Measurements from ENCODE around the gene SLAMF7. TPM values are rescaled to one million over a fixed set of nuclear protein-coding genes. Genes with fewer than 3 reads are reported as not detected.
"Not testable (repeated sequence)": the region's sequence is repeated elsewhere in the genome, so short reads cannot be mapped to it uniquely, and the experiment has no call there.

The SLAMF7 gene
- polyA plus RNA-seq, 1 donor (not counting 4 experiments of a cell fraction or from before 2014, with no cell fraction given) = 31.0 TPM

GRCh38 chr1:160726498-160727315 is 12.3 kb upstream of the SLAMF7 start:
- peak overlapping the region; percentile 59 for H3K9ac ChIP-seq (ENCODE audit: control insufficient read depth, extremely low read depth, insufficient read depth, low read length)
- no peaks in the 10 kb centered on the region for H3K36me3 ChIP-seq (ENCODE audit: control insufficient read depth in 2 of 2, extremely low read depth in 1 of 2, insufficient read depth in 2 of 2, low read length in 2 of 2)
- peaks cover 35% of the 10 kb centered on the region for H3K4me1 ChIP-seq (ENCODE audit: control insufficient read depth, extremely low read depth, insufficient read depth, low read length)
- no peak overlapping the region for H3K4me3 ChIP-seq (ENCODE audit: control insufficient read depth in 2 of 3, extremely low read depth in 1 of 3, insufficient read depth in 2 of 3, low read depth in 1 of 3, low read length in 3 of 3)
- peak; percentile 56 for DNase-seq (ENCODE audit: low read depth, low spot score)
- H3K79me2 ChIP-seq (ENCODE audit: control insufficient read depth, insufficient read depth, low read length) = no peaks in the 10 kb centered on the region
- H3K27ac ChIP-seq (ENCODE audit: control insufficient read depth, insufficient read depth, low read length) = peak overlapping the region; percentile 66
- H3K9me1 ChIP-seq (ENCODE audit: control insufficient read depth, extremely low read depth, insufficient read depth, low read length) = peaks cover 4% of the 10 kb centered on the region
- peak overlapping the region; percentile 71 for H3K4me2 ChIP-seq (ENCODE audit: control insufficient read depth, extremely low read depth, insufficient read depth, low read depth, low read length)
- no peaks in the 10 kb centered on the region for H3K9me3 ChIP-seq (ENCODE audit: control insufficient read depth, low read depth, low read length)
- dilution Hi-C loops (cut with MboI; ENCODE audit: extremely low pct_ligation_motif_present, low sequenced_read_pairs) = no loop called here
- TF ChIP-seq, protein P1, sequence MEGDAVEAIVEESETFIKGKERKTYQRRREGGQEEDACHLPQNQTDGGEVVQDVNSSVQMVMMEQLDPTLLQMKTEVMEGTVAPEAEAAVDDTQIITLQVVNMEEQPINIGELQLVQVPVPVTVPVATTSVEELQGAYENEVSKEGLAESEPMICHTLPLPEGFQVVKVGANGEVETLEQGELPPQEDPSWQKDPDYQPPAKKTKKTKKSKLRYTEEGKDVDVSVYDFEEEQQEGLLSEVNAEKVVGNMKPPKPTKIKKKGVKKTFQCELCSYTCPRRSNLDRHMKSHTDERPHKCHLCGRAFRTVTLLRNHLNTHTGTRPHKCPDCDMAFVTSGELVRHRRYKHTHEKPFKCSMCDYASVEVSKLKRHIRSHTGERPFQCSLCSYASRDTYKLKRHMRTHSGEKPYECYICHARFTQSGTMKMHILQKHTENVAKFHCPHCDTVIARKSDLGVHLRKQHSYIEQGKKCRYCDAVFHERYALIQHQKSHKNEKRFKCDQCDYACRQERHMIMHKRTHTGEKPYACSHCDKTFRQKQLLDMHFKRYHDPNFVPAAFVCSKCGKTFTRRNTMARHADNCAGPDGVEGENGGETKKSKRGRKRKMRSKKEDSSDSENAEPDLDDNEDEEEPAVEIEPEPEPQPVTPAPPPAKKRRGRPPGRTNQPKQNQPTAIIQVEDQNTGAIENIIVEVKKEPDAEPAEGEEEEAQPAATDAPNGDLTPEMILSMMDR (optimal IDR thresholded peaks at IDR 0.05 in 1 of 3, IDR thresholded peaks at IDR 0.05 in 1 of 3, conservative IDR thresholded peaks at IDR 0.05 in 1 of 3; ENCODE audit: extremely low read depth in 1 of 3, insufficient read depth in 2 of 3, low read length in 3 of 3) = peak; percentile 82 to 86 (median 84)
- TF ChIP-seq EZH2 (IDR thresholded peaks at IDR 0.05; ENCODE audit: low read length) = no peak
- H3K27me3 ChIP-seq (ENCODE audit: control insufficient read depth, extremely low read depth, insufficient read depth, low read length) = no peaks in the 10 kb centered on the region
- peak; percentile 80 for FAIRE-seq
- H4K20me1 ChIP-seq (ENCODE audit: control insufficient read depth, extremely low read depth, insufficient read depth, low read length) = no peaks in the 10 kb centered on the region
- H2AFZ ChIP-seq (ENCODE audit: control insufficient read depth, low read length) = peak overlapping the region; percentile 94

DNA sequence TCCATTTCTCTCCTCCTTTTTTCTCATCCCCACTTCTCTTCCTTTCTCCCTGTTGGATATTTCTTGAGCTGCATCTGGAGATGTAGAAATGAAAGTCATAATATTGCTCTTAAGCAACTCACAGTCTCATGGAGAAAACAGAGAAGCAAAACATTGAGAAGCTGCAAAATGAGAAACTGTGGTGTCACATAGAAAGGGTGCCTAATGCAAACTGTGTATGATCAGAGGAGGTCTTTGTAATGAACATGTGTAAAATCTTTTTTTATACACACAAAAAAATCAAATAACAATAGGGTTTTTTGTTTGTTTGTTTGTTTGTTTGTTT is 11.8 kb upstream of the SLAMF7 start:
- Histone ChIP-seq H3K4me2 (ENCODE audit: control insufficient read depth, extremely low read depth, insufficient read depth, low read depth, low read length) (peak overlapping the region; percentile 71), H3K36me3 (ENCODE audit: control insufficient read depth in 2 of 2, extremely low read depth in 1 of 2, insufficient read depth in 2 of 2, low read length in 2 of 2) (no peaks in the 10 kb centered on the region), H3K9me1 (ENCODE audit: control insufficient read depth, extremely low read depth, insufficient read depth, low read length) (peaks cover 4% of the 10 kb centered on the region), H3K27me3 (ENCODE audit: control insufficient read depth, extremely low read depth, insufficient read depth, low read length) (no peaks in the 10 kb centered on the region), H3K79me2 (ENCODE audit: control insufficient read depth, insufficient read depth, low read length) (no peaks in the 10 kb centered on the region), H3K4me3 (ENCODE audit: control insufficient read depth in 2 of 3, extremely low read depth in 1 of 3, insufficient read depth in 2 of 3, low read depth in 1 of 3, low read length in 3 of 3) (no peak overlapping the region), H3K4me1 (ENCODE audit: control insufficient read depth, extremely low read depth, insufficient read depth, low read length) (peaks cover 35% of the 10 kb centered on the region), H3K9ac (ENCODE audit: control insufficient read depth, extremely low read depth, insufficient read depth, low read length) (no peak overlapping the region), H3K9me3 (ENCODE audit: control insufficient read depth, low read depth, low read length) (no peaks in the 10 kb centered on the region), H3K27ac (ENCODE audit: control insufficient read depth, insufficient read depth, low read length) (no peak overlapping the region), H4K20me1 (ENCODE audit: control insufficient read depth, extremely low read depth, insufficient read depth, low read length) (no peaks in the 10 kb centered on the region), H2AFZ (ENCODE audit: control insufficient read depth, low read length) (peak overlapping the region; percentile 94)
- FAIRE-seq = no peak
- DNase-seq (ENCODE audit: low read depth, low spot score) = no peak
- dilution Hi-C loops (cut with MboI; ENCODE audit: extremely low pct_ligation_motif_present, low sequenced_read_pairs) = no loop called here
- TF ChIP-seq, protein P1 (optimal IDR thresholded peaks at IDR 0.05 in 1 of 3, IDR thresholded peaks at IDR 0.05 in 1 of 3, conservative IDR thresholded peaks at IDR 0.05 in 1 of 3; ENCODE audit: extremely low read depth in 1 of 3, insufficient read depth in 2 of 3, low read length in 3 of 3) = no peak
- TF ChIP-seq EZH2 (IDR thresholded peaks at IDR 0.05; ENCODE audit: low read length) = no peak

- FAIRE-seq; H4K20me1 ChIP-seq (ENCODE audit: control insufficient read depth, extremely low read depth, insufficient read depth, low read length); H3K4me2 ChIP-seq (ENCODE audit: control insufficient read depth, extremely low read depth, insufficient read depth, low read depth, low read length); H3K36me3 ChIP-seq (ENCODE audit: control insufficient read depth in 2 of 2, extremely low read depth in 1 of 2, insufficient read depth in 2 of 2, low read length in 2 of 2); H3K27ac ChIP-seq (ENCODE audit: control insufficient read depth, insufficient read depth, low read length); H3K9ac ChIP-seq (ENCODE audit: control insufficient read depth, extremely low read depth, insufficient read depth, low read length); H2AFZ ChIP-seq (ENCODE audit: control insufficient read depth, low read length); H3K79me2 ChIP-seq (ENCODE audit: control insufficient read depth, insufficient read depth, low read length); H3K4me3 ChIP-seq (ENCODE audit: control insufficient read depth in 2 of 3, extremely low read depth in 1 of 3, insufficient read depth in 2 of 3, low read depth in 1 of 3, low read length in 3 of 3); H3K9me1 ChIP-seq (ENCODE audit: control insufficient read depth, extremely low read depth, insufficient read depth, low read length); dilution Hi-C loops (cut with MboI; ENCODE audit: extremely low pct_ligation_motif_present, low sequenced_read_pairs); DNase-seq (ENCODE audit: low read depth, low spot score); H3K9me3 ChIP-seq (ENCODE audit: control insufficient read depth, low read depth, low read length); H3K27me3 ChIP-seq (ENCODE audit: control insufficient read depth, extremely low read depth, insufficient read depth, low read length): not testable (repeated sequence)
- H3K4me1 ChIP-seq (ENCODE audit: control insufficient read depth, extremely low read depth, insufficient read depth, low read length) = peaks cover 17% of the 10 kb centered on the region
Observed at GRCh38 chr1:160731564-160731963, 7.5 kb upstream of the SLAMF7 start.
